Astrocyte (in vitro differentiated cells and primary cell): ENCODE results near the gene PXDN. TPM values are rescaled to one million over a fixed set of nuclear protein-coding genes. Genes with fewer than 3 reads are reported as not detected.
"Not testable (repeated sequence)": the region's sequence is repeated elsewhere in the genome, so short reads cannot be mapped to it uniquely, and the experiment has no call there.

Source experiments
- DNase-seq: peaks from one replicate; pipeline ENCODE4 v3.0.0-alpha.2; 2010; ENCODE audit warnings: low read depth
- FAIRE-seq: peaks from 2 replicates; lab custom pipeline; 2011; peaks lifted over from hg19 to GRCh38; lab: Jason Lieb, UNC
- H2AFZ ChIP-seq: 2 replicates; pipeline ENCODE4 v1.6.0; 2012; ENCODE audit warnings: low read depth, low read length, inconsistent platforms
- H3K27ac ChIP-seq: 2 replicates; pipeline ENCODE4 v1.5.1; 2011; ENCODE audit warnings: low read depth, low read length, inconsistent platforms
- H3K27me3 ChIP-seq: 2 replicates; pipeline ENCODE4 v1.6.0; 2011; ENCODE audit warnings: low read length, inconsistent platforms; ENCODE audit not compliant: insufficient read depth
- H3K36me3 ChIP-seq: 2 replicates; pipeline ENCODE4 v1.5.1; 2011; ENCODE audit warnings: low read length, inconsistent platforms; ENCODE audit not compliant: insufficient read depth
- H3K4me1 ChIP-seq: 2 replicates; pipeline ENCODE4 v1.5.1; 2011; ENCODE audit warnings: low read length, inconsistent platforms; ENCODE audit not compliant: insufficient read depth
- H3K4me2 ChIP-seq: 2 replicates; pipeline ENCODE4 v1.6.0; 2012; ENCODE audit warnings: low read length, inconsistent platforms
- H3K4me3 ChIP-seq: 2 replicates; pipeline ENCODE4 v1.5.1; 2011; ENCODE audit warnings: low read depth, mild to moderate bottlenecking, low read length, inconsistent platforms; ENCODE audit not compliant: insufficient read depth
- H3K79me2 ChIP-seq: 2 replicates; pipeline ENCODE4 v1.6.0; 2012; ENCODE audit warnings: mild to moderate bottlenecking, low read length, inconsistent platforms; ENCODE audit not compliant: insufficient read depth
- H3K9ac ChIP-seq: 2 replicates; pipeline ENCODE4 v1.6.0; 2012; ENCODE audit warnings: mild to moderate bottlenecking, low read length, inconsistent platforms
- H3K9me3 ChIP-seq: 2 replicates; pipeline ENCODE4 v1.5.1; 2012; ENCODE audit warnings: low read depth, mild to moderate bottlenecking, low read length, inconsistent platforms; ENCODE audit not compliant: insufficient read depth
- H4K20me1 ChIP-seq: 2 replicates; pipeline ENCODE4 v1.6.0; 2012; ENCODE audit warnings: low read length, inconsistent platforms; ENCODE audit not compliant: insufficient read depth
- H3K27ac Mint-ChIP-seq: one replicate; pipeline ENCODE4 v1.8.0; 2021; ENCODE audit warnings: mild to moderate bottlenecking, mixed read lengths; ENCODE audit not compliant: unreplicated experiment
- H3K27me3 Mint-ChIP-seq: one replicate; pipeline ENCODE4 v1.8.0; 2021; ENCODE audit warnings: low read depth, mixed read lengths; ENCODE audit not compliant: unreplicated experiment
- H3K36me3 Mint-ChIP-seq: one replicate; pipeline ENCODE4 v1.8.0; 2021; ENCODE audit warnings: low read depth, mixed read lengths; ENCODE audit not compliant: unreplicated experiment
- H3K4me1 Mint-ChIP-seq: one replicate; pipeline ENCODE4 v1.8.0; 2021; ENCODE audit warnings: low read depth, mixed read lengths; ENCODE audit not compliant: unreplicated experiment
- H3K4me3 Mint-ChIP-seq: one replicate; pipeline ENCODE4 v1.8.0; 2021; ENCODE audit warnings: mild to moderate bottlenecking, moderate library complexity, mixed read lengths; ENCODE audit not compliant: unreplicated experiment
- H3K9me3 Mint-ChIP-seq: one replicate; pipeline ENCODE4 v1.8.0; 2021; ENCODE audit warnings: mild to moderate bottlenecking, mixed read lengths; ENCODE audit not compliant: unreplicated experiment
- EZH2 ChIP-seq: IDR thresholded peaks from 2 replicates; pipeline ENCODE4 v1.6.1; 2012; ENCODE audit warnings: mild to moderate bottlenecking, low read length, inconsistent platforms; ENCODE audit not compliant: insufficient read depth
- total RNA-seq: library from RNA; stranded (reverse); gene quantifications from 2 replicates; pipeline ENCODE4 v1.2.1, GENCODE V29; 2021
- TF ChIP-seq, protein P1 (sequence below): IDR thresholded peaks from 2 replicates; pipeline ENCODE4 v1.5.1; 2011; ENCODE audit warnings: low read depth, mild to moderate bottlenecking, inconsistent platforms, low read length, moderate library complexity; ENCODE audit not compliant: insufficient read depth

Gene PXDN
- total RNA-seq, 1 donor from 2014 or later = 417 TPM

DNA sequence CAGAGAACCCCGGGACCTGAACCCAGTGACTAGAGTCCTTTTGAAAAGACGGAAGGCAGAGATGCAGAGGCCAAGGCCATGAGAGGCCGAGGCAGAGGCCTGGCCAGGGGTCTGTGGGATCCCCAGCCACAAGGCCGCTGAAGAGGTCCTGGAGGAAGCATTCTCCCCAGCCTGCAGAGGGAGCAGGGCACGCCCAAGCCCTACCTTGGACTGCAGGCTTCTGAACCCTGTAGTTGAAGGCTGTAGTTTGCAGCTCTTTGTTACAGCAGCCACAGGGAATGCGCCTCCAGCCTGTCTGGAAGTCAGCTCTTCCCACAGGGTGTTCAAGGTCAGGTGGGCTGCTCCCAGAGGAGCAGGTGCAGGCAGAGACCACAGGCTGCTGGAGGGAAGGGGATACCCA is 22.1 kb upstream of the PXDN start:
- no peaks in the 10 kb centered on the region for H3K9me3 ChIP-seq
- no peak overlapping the region for H2AFZ ChIP-seq
- FAIRE-seq (no peak), DNase-seq (no peak)
- H3K9ac ChIP-seq = no peak overlapping the region
- H3K36me3 ChIP-seq = no peaks in the 10 kb centered on the region
- H4K20me1 ChIP-seq = no peaks in the 10 kb centered on the region
- H3K27me3 ChIP-seq = no peaks in the 10 kb centered on the region
- H3K27ac ChIP-seq = no peak overlapping the region
- H3K4me1 ChIP-seq = no peaks in the 10 kb centered on the region
- peaks cover 5% of the 10 kb centered on the region for H3K9me3 Mint-ChIP-seq
- H3K79me2 ChIP-seq = no peaks in the 10 kb centered on the region
- H3K27me3 Mint-ChIP-seq = peaks cover 18% of the 10 kb centered on the region
- no peak overlapping the region for H3K27ac Mint-ChIP-seq
- no peak overlapping the region for H3K4me2 ChIP-seq
- H3K36me3 Mint-ChIP-seq = no peaks in the 10 kb centered on the region
- no peak for TF ChIP-seq EZH2
- TF ChIP-seq, protein P1, sequence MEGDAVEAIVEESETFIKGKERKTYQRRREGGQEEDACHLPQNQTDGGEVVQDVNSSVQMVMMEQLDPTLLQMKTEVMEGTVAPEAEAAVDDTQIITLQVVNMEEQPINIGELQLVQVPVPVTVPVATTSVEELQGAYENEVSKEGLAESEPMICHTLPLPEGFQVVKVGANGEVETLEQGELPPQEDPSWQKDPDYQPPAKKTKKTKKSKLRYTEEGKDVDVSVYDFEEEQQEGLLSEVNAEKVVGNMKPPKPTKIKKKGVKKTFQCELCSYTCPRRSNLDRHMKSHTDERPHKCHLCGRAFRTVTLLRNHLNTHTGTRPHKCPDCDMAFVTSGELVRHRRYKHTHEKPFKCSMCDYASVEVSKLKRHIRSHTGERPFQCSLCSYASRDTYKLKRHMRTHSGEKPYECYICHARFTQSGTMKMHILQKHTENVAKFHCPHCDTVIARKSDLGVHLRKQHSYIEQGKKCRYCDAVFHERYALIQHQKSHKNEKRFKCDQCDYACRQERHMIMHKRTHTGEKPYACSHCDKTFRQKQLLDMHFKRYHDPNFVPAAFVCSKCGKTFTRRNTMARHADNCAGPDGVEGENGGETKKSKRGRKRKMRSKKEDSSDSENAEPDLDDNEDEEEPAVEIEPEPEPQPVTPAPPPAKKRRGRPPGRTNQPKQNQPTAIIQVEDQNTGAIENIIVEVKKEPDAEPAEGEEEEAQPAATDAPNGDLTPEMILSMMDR = no peak
- H3K4me3 Mint-ChIP-seq = no peak overlapping the region
- H3K4me3 ChIP-seq = no peak overlapping the region
- no peaks in the 10 kb centered on the region for H3K4me1 Mint-ChIP-seq

DNA sequence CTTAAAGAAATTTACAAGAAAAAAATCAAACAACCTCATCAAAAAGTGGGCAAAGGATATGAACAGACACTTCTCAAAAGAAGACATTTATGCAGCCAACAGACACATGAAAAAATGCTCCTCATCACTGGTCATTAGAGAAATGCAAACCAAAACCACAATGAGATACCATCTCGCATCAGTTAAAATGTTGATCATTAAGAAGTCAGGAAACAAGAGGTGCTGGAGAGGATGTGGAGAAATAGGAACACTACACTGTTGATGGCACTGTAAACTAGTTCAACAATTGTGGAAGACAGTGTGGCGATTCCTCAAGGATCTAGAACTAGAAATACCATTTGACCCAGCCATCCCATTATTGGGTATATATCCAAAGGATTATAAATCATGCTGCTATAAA is 20.9 kb upstream of the PXDN start:
- Mint-ChIP-seq H3K27me3 (peaks cover 20% of the 10 kb centered on the region), H3K9me3 (peaks cover 10% of the 10 kb centered on the region)
- H3K9ac ChIP-seq, H3K27ac Mint-ChIP-seq, H3K9me3 ChIP-seq, H3K4me3 ChIP-seq, H3K4me3 Mint-ChIP-seq, H3K4me2 ChIP-seq, H3K4me1 ChIP-seq, DNase-seq, H3K27me3 ChIP-seq, H3K4me1 Mint-ChIP-seq, FAIRE-seq, H4K20me1 ChIP-seq, H3K79me2 ChIP-seq, H3K27ac ChIP-seq, H3K36me3 ChIP-seq, H2AFZ ChIP-seq, H3K36me3 Mint-ChIP-seq: not testable (repeated sequence)

DNA sequence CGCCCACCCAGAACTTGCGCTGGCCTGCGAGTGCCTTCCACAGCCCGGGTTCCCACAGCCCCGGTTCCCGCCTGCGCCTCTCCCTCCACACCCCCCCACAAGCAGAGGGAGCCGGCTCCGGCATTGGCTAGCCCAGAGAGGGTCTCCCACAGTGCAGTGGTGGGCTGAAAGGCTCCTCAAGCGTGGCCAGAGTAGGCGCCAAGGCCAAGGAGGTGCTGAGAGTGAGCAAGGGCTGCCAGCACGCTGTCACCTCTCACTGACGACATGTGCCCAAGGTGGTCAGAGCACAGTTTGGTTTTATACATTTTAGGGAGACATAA is 15.3 kb upstream of the PXDN start:
- FAIRE-seq = no peak
- H3K79me2 ChIP-seq = no peaks in the 10 kb centered on the region
- H3K9me3 Mint-ChIP-seq = peaks cover 15% of the 10 kb centered on the region
- peaks cover 3% of the 10 kb centered on the region for H3K36me3 Mint-ChIP-seq
- no peak overlapping the region for H3K4me2 ChIP-seq
- TF ChIP-seq EZH2 = no peak
- TF ChIP-seq, protein P1 = no peak
- no peaks in the 10 kb centered on the region for H3K36me3 ChIP-seq
- no peak overlapping the region for H3K27ac ChIP-seq
- H3K4me1 Mint-ChIP-seq = no peaks in the 10 kb centered on the region
- no peaks in the 10 kb centered on the region for H3K27me3 ChIP-seq
- no peak overlapping the region for H3K4me3 ChIP-seq
- H2AFZ ChIP-seq = no peak overlapping the region
- no peak overlapping the region for H3K4me3 Mint-ChIP-seq
- peaks cover 2% of the 10 kb centered on the region for H3K9me3 ChIP-seq
- H4K20me1 ChIP-seq = no peaks in the 10 kb centered on the region
- H3K9ac ChIP-seq = no peak overlapping the region
- DNase-seq = no peak
- peaks cover 10% of the 10 kb centered on the region for H3K4me1 ChIP-seq
- H3K27me3 Mint-ChIP-seq = peaks cover 19% of the 10 kb centered on the region
- H3K27ac Mint-ChIP-seq = no peak overlapping the region
